Measurements from ENCODE around the gene PDZD4.
A peak's percentile ranks its signal among the peaks of the same experiment; 100 is the strongest.

DNA sequence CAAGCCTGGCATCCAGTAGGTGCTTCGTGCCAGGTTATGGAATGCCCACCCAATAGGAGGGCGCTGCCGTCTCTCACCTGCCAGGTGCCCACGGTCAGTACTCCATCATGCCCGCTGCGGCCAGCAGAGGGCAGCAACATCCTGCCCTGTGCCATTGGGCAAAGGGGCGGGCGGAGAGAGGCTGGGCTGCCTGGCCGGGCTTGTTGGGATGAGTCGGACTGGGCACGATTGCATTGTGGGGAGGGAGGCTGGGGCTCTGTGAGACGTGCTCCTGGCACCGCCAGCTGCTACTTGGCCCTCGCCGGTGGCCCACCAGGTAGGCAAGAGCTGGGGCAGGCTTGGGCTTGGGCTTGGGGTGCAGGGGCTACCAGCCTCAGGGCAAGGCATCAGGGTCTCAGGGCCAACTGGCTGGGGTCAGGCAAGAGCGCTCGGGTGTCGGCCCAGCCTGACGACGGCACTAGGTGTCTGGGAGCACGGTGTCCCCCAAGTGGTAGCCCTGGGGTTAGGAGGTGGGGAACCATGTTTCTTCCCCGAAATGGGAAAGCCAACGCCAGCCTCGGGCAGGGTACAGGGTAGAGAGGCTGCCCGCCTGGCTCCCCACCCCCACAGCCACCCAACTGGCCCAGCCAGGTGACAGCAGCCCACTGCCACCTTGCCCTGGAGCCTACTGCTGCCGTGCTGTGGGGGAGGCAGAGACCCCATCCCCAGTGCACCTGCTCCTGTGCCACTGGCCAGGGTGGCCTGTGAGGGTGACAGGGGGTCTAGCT lies 66.2 kb downstream of the PDZD4 start, which contains the start of gene PLXNB3:
- TF ChIP-seq, protein P1, sequence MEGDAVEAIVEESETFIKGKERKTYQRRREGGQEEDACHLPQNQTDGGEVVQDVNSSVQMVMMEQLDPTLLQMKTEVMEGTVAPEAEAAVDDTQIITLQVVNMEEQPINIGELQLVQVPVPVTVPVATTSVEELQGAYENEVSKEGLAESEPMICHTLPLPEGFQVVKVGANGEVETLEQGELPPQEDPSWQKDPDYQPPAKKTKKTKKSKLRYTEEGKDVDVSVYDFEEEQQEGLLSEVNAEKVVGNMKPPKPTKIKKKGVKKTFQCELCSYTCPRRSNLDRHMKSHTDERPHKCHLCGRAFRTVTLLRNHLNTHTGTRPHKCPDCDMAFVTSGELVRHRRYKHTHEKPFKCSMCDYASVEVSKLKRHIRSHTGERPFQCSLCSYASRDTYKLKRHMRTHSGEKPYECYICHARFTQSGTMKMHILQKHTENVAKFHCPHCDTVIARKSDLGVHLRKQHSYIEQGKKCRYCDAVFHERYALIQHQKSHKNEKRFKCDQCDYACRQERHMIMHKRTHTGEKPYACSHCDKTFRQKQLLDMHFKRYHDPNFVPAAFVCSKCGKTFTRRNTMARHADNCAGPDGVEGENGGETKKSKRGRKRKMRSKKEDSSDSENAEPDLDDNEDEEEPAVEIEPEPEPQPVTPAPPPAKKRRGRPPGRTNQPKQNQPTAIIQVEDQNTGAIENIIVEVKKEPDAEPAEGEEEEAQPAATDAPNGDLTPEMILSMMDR (conservative IDR thresholded peaks at IDR 0.05; ENCODE audit: low read depth, low read length): peak; percentile 72
- TF ChIP-seq FOS (IDR thresholded peaks at IDR 0.05; ENCODE audit: low read depth, low read length): no peak
- no peak for TF ChIP-seq POLR2A (IDR thresholded peaks at IDR 0.05; ENCODE audit: low read depth, low read length)
- peak; percentile 67 for TF ChIP-seq SMC3 (IDR thresholded peaks at IDR 0.05; ENCODE audit: low read depth, low read length)
- peak; percentile 80 for TF ChIP-seq RAD21 (IDR thresholded peaks at IDR 0.05; ENCODE audit: low read length)

Data from IMR-90 (cell line).